A549 (cell line): ENCODE results near the gene TPBG. TPM values are rescaled to one million over a fixed set of nuclear protein-coding genes. Genes with fewer than 3 reads are reported as not detected.

ENCODE experiments used
- ATAC-seq, 2 experiments: fragments of 200-7000 bp in 1 of 2; fragments of >200 bp in 1 of 2; cut with Nextera tagmentation in 1 of 2; cut with Tn5 transposase in 1 of 2; 3 replicates each; pipeline versions ENCODE4 v1.8.0 to v1.9.1; 2018 to 2020; ENCODE audit warnings: mild to moderate bottlenecking in 1 of 2, moderate library complexity in 1 of 2
- CTCF ChIA-PET: fragments of 300-600 bp; sonication (Branson Sonifier 250); formaldehyde crosslinking; extraction: SDS; loops from one replicate; lab custom pipeline; 2021; ENCODE audit warnings: antibody characterized with exemption, inconsistent platforms; lab: Yijun Ruan, JAX
- POLR2A ChIA-PET: fragments of 350-600 bp; formaldehyde crosslinking; extraction: SDS; loops from one replicate; lab custom pipeline; 2021; ENCODE audit warnings: antibody characterized with exemption, inconsistent platforms; lab: Yijun Ruan, JAX
- DNase-seq, 2 experiments: peaks; one replicate each; pipeline versions ENCODE4 v3.0.0 to v3.0.0-alpha.2; 2011 to 2016; ENCODE audit warnings: low read depth in 1 of 2, low spot score in 1 of 2
- FAIRE-seq: peaks from 2 replicates; lab custom pipeline; 2011; peaks lifted over from hg19 to GRCh38; lab: Jason Lieb, UNC
- H3K27ac ChIP-seq, 2 experiments: fragments of >200 bp; sonication (Bioruptor Twin); formaldehyde crosslinking; 3 replicates each; pipeline ENCODE4 v1.5.1; 2016 to 2017
- H3K4me1 ChIP-seq: fragments of >200 bp; sonication (Bioruptor Twin); formaldehyde crosslinking; 3 replicates; pipeline ENCODE4 v1.6.1; 2016
- H3K4me2 ChIP-seq: fragments of >200 bp; sonication (Bioruptor Twin); formaldehyde crosslinking; 3 replicates; pipeline ENCODE4 v1.6.1; 2016
- H3K4me3 ChIP-seq: fragments of >200 bp; sonication (Bioruptor Twin); formaldehyde crosslinking; 3 replicates; pipeline ENCODE4 v1.5.1; 2016
- H3K9me3 ChIP-seq: fragments of >200 bp; sonication (Bioruptor Twin); formaldehyde crosslinking; 3 replicates; pipeline ENCODE4 v1.6.1; 2016
- BHLHE40 ChIP-seq: IDR thresholded peaks from 2 replicates; pipeline ENCODE4 v1.6.1; 2012; ENCODE audit warnings: low read depth, low read length, inconsistent platforms
- CEBPB ChIP-seq, 2 experiments: fragments of >200 bp in 1 of 2; sonication (Bioruptor Twin) in 1 of 2; formaldehyde crosslinking in 1 of 2; IDR thresholded peaks; 2 replicates each; pipeline ENCODE4 v1.6.1; 2012 to 2016
- CHD2 ChIP-seq: fragments of 150-350 bp; IDR thresholded peaks from 2 replicates; pipeline ENCODE4 v1.6.1; 2014; ENCODE audit warnings: low read length; ENCODE audit not compliant: partially characterized antibody
- ESRRA ChIP-seq: fragments of 150-350 bp; IDR thresholded peaks from 2 replicates; pipeline ENCODE4 v1.6.1; 2014; ENCODE audit warnings: mild to moderate bottlenecking, low read length, borderline replicate concordance
- FOSL2 ChIP-seq, 2 experiments: fragments of 450-650 bp in 1 of 2; fragments of >200 bp in 1 of 2; sonication (Bioruptor Twin) in 1 of 2; formaldehyde crosslinking; IDR thresholded peaks; 2 replicates each; pipeline versions ENCODE4 v1.5.0 to v1.6.1; 2016 to 2020; ENCODE audit warnings: mild to moderate bottlenecking in 1 of 2, moderate library complexity in 1 of 2
- HDAC2 ChIP-seq: fragments of 200-600 bp; sonication (generic); IDR thresholded peaks from 2 replicates; pipeline ENCODE4 v1.6.1; 2016
- HOXA7 ChIP-seq: fragments of 250-450 bp; sonication (Bioruptor Pico); IDR thresholded peaks from 2 replicates; pipeline ENCODE4 v1.5.0; 2020; ENCODE audit warnings: mild to moderate bottlenecking, moderate library complexity
- HOXB5 ChIP-seq: fragments of 250-450 bp; sonication (Bioruptor Pico); IDR thresholded peaks from 2 replicates; pipeline ENCODE4 v1.5.0; 2020; ENCODE audit warnings: mild to moderate bottlenecking, moderate library complexity
- JUN ChIP-seq, 2 experiments: fragments of >200 bp; sonication (Bioruptor Twin); formaldehyde crosslinking; IDR thresholded peaks; 2 replicates in 1 of 2; 3 replicates in 1 of 2; pipeline ENCODE4 v1.6.1; 2016 to 2017
- MYC ChIP-seq: IDR thresholded peaks from 2 replicates; pipeline ENCODE4 v1.6.1; 2012; ENCODE audit warnings: mild to moderate bottlenecking, inconsistent platforms, low read length, improper control_type of control experiment, borderline replicate concordance
- NR3C1 ChIP-seq: fragments of >200 bp; sonication (Bioruptor Twin); formaldehyde crosslinking; IDR thresholded peaks from 3 replicates; pipeline ENCODE4 v1.6.1; 2017
- PHF8 ChIP-seq: fragments of 200-600 bp; sonication (generic); IDR thresholded peaks from 2 replicates; pipeline ENCODE4 v1.6.1; 2016; ENCODE audit warnings: low read depth, mild to moderate bottlenecking, antibody characterized with exemption, moderate library complexity, borderline replicate concordance
- POLR2A ChIP-seq: IDR thresholded peaks from 2 replicates; pipeline ENCODE4 v1.6.1; 2012; ENCODE audit warnings: mild to moderate bottlenecking, low read length
- RARB ChIP-seq: fragments of 250-450 bp; sonication (Bioruptor Pico); IDR thresholded peaks from 2 replicates; pipeline ENCODE4 v1.8.0; 2021; ENCODE audit warnings: mild to moderate bottlenecking, moderate library complexity
- RCOR1 ChIP-seq: fragments of 150-350 bp; IDR thresholded peaks from 2 replicates; pipeline ENCODE4 v1.6.1; 2014; ENCODE audit warnings: antibody characterized with exemption, low read length, low read depth
- SREBF2 ChIP-seq: fragments of 450-650 bp; IDR thresholded peaks from 2 replicates; pipeline ENCODE4 v1.6.1; 2014; ENCODE audit warnings: mild to moderate bottlenecking, moderate library complexity
- TFCP2L1 ChIP-seq: fragments of 250-450 bp; sonication (Bioruptor Pico); IDR thresholded peaks from 2 replicates; pipeline ENCODE4 v1.5.0; 2021; ENCODE audit warnings: mild to moderate bottlenecking
- ZC3H11A ChIP-seq: fragments of 450-650 bp; IDR thresholded peaks from 2 replicates; pipeline ENCODE4 v1.6.1; 2014; ENCODE audit warnings: antibody characterized with exemption, mild to moderate bottlenecking
- ZNF302 ChIP-seq: fragments of 250-450 bp; sonication (Bioruptor Pico); IDR thresholded peaks from 2 replicates; pipeline ENCODE4 v1.9.0; 2021; ENCODE audit warnings: inconsistent platforms, mild to moderate bottlenecking, moderate library complexity
- WGBS: methylation state at CpG from one replicate; pipeline ENCODE4 v1.1.6; 2017; ENCODE audit errors: missing lambda C conversion rate; 5-methylcytosine and 5-hydroxymethylcytosine counted together
- polyA plus RNA-seq, 4 experiments: library from polyadenylated mRNA; depleted of rRNA in 3 of 4; stranded (reverse); fragments of >200 nt; fragmentation: RNase III in 1 of 4; extraction: RNeasy Plus Mini Kit Qiagen cat#74134 plus additional on column Dnase treatment in 1 of 4; gene quantifications; 2 replicates in 3 of 4; 3 replicates in 1 of 4; pipeline ENCODE4 v1.2.3, GENCODE V29; 2011 to 2017
- TF ChIP-seq, protein P1 (sequence below): fragments of 200-600 bp; sonication (generic); IDR thresholded peaks from 2 replicates; pipeline ENCODE4 v1.6.1; 2016; ENCODE audit warnings: antibody characterized with exemption, mild to moderate bottlenecking, moderate library complexity
- TF ChIP-seq, protein P2 (sequence below): IDR thresholded peaks from 2 replicates; pipeline ENCODE4 v1.6.1; 2012
- TF ChIP-seq, protein P3 (sequence below): fragments of 250-450 bp; sonication (Bioruptor Pico); IDR thresholded peaks from 2 replicates; pipeline ENCODE4 v1.5.0; 2020; ENCODE audit warnings: low read depth, mild to moderate bottlenecking, moderate library complexity
- TF ChIP-seq, protein P4 (sequence below): IDR thresholded peaks from 2 replicates; pipeline ENCODE4 v1.6.1; 2012

Gene TPBG
- polyA plus RNA-seq, 2 of the 4 experiments (the other 2 are of a cell fraction) = 33.2 to 47.1 TPM

DNA sequence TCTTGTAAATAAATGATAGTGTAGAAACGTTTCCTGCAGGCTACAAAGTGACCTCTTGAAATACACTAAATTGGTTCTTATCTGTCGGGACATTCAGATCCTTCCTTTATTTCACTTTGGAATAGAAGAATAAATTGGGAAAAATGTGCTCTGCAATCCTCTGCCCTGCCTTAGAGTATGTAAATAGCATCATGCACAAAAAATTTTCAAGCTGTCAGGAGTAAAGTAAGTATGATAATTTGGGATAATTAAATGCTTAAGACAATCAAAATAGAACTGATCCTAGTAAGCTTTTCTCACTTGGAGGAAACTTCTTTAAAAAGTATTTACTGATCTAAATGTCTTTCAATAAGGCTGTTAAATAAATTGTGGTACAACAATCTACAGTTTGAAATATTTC lies 3.1 kb upstream of the TPBG start (continued):
- TF ChIP-seq, protein P1, sequence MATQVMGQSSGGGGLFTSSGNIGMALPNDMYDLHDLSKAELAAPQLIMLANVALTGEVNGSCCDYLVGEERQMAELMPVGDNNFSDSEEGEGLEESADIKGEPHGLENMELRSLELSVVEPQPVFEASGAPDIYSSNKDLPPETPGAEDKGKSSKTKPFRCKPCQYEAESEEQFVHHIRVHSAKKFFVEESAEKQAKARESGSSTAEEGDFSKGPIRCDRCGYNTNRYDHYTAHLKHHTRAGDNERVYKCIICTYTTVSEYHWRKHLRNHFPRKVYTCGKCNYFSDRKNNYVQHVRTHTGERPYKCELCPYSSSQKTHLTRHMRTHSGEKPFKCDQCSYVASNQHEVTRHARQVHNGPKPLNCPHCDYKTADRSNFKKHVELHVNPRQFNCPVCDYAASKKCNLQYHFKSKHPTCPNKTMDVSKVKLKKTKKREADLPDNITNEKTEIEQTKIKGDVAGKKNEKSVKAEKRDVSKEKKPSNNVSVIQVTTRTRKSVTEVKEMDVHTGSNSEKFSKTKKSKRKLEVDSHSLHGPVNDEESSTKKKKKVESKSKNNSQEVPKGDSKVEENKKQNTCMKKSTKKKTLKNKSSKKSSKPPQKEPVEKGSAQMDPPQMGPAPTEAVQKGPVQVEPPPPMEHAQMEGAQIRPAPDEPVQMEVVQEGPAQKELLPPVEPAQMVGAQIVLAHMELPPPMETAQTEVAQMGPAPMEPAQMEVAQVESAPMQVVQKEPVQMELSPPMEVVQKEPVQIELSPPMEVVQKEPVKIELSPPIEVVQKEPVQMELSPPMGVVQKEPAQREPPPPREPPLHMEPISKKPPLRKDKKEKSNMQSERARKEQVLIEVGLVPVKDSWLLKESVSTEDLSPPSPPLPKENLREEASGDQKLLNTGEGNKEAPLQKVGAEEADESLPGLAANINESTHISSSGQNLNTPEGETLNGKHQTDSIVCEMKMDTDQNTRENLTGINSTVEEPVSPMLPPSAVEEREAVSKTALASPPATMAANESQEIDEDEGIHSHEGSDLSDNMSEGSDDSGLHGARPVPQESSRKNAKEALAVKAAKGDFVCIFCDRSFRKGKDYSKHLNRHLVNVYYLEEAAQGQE = no peak
- no peak for TF ChIP-seq POLR2A
- TF ChIP-seq, protein P2, sequence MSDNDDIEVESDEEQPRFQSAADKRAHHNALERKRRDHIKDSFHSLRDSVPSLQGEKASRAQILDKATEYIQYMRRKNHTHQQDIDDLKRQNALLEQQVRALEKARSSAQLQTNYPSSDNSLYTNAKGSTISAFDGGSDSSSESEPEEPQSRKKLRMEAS = no peak
- TF ChIP-seq ZC3H11A = no peak

DNA sequence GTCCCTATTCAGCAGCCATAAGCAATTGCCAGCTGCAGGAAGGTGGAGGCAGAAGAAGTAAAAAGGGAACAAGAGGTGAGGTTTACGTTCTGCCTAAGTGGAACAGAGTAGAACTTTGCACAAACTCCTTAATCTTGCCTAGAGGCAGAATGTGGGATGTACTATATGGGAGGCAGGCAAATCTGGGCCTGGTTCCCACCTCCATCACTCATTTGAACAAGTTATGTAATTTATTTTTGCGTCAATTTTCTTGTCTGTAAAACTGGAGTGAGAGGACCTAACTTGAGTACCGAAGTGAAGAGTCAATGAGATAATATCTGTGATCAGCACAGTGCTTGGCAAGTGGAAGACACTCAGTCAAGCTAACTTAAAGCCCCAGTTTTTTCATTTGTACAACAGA lies 2.0 kb upstream of the TPBG start:
- CTCF ChIA-PET = interaction anchor here (1.3 to 2.6 kb wide), 2 partner anchors 30 to 91 kb away, joined by 5 to 9 read pairs; no protein-coding TSS in a partner anchor
- no peak overlapping the region for H3K27ac ChIP-seq
- TF ChIP-seq FOSL2 (IDR thresholded peaks at IDR 0.05) (no peak), FOSL2 (CRISPR knock-in tag; IDR thresholded peaks at IDR 0.05) (no peak), NR3C1 (no peak), HOXA7 (CRISPR knock-in tag) (no peak), POLR2A (no peak), CHD2 (no peak), RCOR1 (no peak), HDAC2 (no peak), ESRRA (no peak), ZNF302 (CRISPR knock-in tag) (no peak), MYC (no peak), JUN (IDR thresholded peaks at IDR 0.05) (no peak), HOXB5 (no peak), PHF8 (no peak), ZC3H11A (no peak), RARB (no peak)
- TF ChIP-seq, protein P3, sequence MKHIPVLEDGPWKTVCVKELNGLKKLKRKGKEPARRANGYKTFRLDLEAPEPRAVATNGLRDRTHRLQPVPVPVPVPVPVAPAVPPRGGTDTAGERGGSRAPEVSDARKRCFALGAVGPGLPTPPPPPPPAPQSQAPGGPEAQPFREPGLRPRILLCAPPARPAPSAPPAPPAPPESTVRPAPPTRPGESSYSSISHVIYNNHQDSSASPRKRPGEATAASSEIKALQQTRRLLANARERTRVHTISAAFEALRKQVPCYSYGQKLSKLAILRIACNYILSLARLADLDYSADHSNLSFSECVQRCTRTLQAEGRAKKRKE (CRISPR knock-in tag) = no peak
- TF ChIP-seq, protein P4, sequence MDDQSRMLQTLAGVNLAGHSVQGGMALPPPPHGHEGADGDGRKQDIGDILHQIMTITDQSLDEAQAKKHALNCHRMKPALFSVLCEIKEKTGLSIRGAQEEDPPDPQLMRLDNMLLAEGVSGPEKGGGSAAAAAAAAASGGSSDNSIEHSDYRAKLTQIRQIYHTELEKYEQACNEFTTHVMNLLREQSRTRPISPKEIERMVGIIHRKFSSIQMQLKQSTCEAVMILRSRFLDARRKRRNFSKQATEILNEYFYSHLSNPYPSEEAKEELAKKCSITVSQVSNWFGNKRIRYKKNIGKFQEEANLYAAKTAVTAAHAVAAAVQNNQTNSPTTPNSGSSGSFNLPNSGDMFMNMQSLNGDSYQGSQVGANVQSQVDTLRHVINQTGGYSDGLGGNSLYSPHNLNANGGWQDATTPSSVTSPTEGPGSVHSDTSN = no peak
- WGBS = 79% methylated on average over 3 of the region's 3 CpGs
- no peaks in the 10 kb centered on the region for H3K9me3 ChIP-seq
- no peak overlapping the region for H3K4me3 ChIP-seq
- FAIRE-seq = no peak
- no peak overlapping the region for H3K4me2 ChIP-seq
- ATAC-seq = no peak
- POLR2A ChIA-PET = interaction anchor here (3.1 kb wide), 1 partner anchor 36 kb away, joined by 17 read pairs; no protein-coding TSS in a partner anchor
- no peak for DNase-seq
- peaks cover 15% of the 10 kb centered on the region; the same call in 2 of the 3 replicates for H3K4me1 ChIP-seq

DNA sequence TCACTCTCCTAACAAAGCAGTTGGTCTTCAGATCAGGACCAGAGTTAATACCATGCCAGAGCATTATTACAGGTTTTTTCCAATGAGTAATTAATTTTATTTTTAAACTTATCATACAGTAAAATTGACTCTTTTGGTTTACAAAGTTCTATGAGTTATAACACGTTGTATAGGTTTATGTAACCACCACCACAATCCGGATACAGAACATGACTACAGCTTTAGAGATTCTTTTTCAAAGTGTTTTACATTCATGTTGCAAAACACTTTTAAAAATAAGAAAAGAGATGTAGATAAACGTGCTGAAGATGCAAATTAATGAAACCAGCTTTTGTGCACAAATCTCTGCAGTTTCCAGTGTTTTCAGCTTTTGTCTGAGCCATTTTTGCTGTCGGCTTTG lies 1.5 kb upstream of the TPBG start:
- no peak overlapping the region for H3K4me2 ChIP-seq
- WGBS = 65% methylated on average over 4 of the region's 4 CpGs
- ATAC-seq (no peak), FAIRE-seq (no peak), DNase-seq (no peak)
- TF ChIP-seq BHLHE40 (no peak), CEBPB (IDR thresholded peaks at IDR 0.05) (no peak), HDAC2 (no peak), HOXA7 (CRISPR knock-in tag) (no peak), TFCP2L1 (no peak), SREBF2 (no peak)
- TF ChIP-seq, protein P3 (CRISPR knock-in tag) = no peak
- peaks cover 20% of the 10 kb centered on the region; the same call in 2 of the 3 replicates for H3K4me1 ChIP-seq
- ChIA-PET POLR2A (interaction anchor here (3.1 kb wide), 1 partner anchor 35 kb away, joined by 17 read pairs; no protein-coding TSS in a partner anchor), CTCF (interaction anchor here (1.3 to 2.6 kb wide), 5 partner anchors 30 to 704 kb away, joined by 4 to 9 read pairs (median 5); partner anchors contain the start of genes DOP1A and UBE3D)
- H3K4me3 ChIP-seq = no peak overlapping the region
- no peak overlapping the region for H3K27ac ChIP-seq
- H3K9me3 ChIP-seq = no peaks in the 10 kb centered on the region
